Measurements from ENCODE around the gene KCTD20.

GRCh38 chr6:36418558-36418957 is 24.2 kb upstream of the KCTD20 start:
- no peak for TF ChIP-seq POU2F2 (IDR thresholded peaks at IDR 0.05; ENCODE audit: low read depth, low read length)
- no peak for TF ChIP-seq POLR2A (IDR thresholded peaks at IDR 0.05; ENCODE audit: low read depth, low read length)
- no peak for TF ChIP-seq POLR2AphosphoS5 (IDR thresholded peaks at IDR 0.05; ENCODE audit: low read depth, low read length)
- no peak for TF ChIP-seq SPI1 (IDR thresholded peaks at IDR 0.05; ENCODE audit: low read depth, low read length)
- no peak for TF ChIP-seq TAF1 (IDR thresholded peaks at IDR 0.05; ENCODE audit: low read depth, low read length)
